ENCODE data around the gene GPR161. TPM values are rescaled to one million over a fixed set of nuclear protein-coding genes. Genes with fewer than 3 reads are reported as not detected.

GPR161 gene
- total RNA-seq, 1 experiment from 2014 or later, result 2.4 TPM

DNA sequence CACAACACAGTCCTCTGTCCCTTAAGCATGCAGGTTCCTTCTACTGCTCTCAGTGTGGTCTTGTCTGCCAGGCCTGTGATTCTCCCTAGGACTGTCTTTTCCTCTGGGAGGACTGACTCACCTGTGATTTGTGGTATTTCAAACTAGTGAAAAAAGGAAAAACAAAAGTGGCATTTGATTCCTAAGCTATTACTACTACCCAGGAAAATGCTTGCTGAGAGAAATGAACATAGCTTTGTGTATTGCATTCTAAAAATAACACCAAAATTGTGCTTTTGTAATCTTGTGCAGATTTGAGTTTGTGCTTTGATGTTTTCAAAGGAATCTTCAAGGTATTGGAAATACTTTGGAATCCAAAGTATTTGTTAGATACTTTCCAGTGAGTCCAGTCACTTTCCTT, 57.0 kb downstream of the GPR161 start:
- BruUV-seq (replicated peaks), result no TSS peak
- ATAC-seq, result no peak
- in situ Hi-C loops (cut with HindIII; ENCODE audit: low pct_unique_long_range_greater_than_20kb, low sequenced_read_pairs), result no loop called here

DNA sequence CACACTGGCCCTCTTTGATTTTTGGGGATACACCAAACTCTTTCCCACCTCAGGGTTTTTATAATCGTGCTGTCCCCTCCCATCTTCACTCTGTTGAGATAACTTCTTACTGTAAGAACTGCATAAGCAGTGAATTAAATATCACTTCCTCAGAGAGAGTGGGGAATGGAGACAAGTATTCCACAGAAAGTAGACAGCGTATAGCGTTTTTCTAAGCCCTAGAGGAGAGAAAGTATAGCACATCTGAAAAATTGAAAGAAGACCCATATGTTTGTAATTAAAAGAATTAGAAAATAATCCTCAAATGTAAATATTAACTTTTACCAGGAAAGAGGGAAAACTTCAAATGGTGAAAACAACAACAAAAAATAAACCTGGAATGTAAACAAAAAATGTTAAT, 67.3 kb downstream of the GPR161 start:
- Histone ChIP-seq H3K27ac (ENCODE audit: low read length) (no peak overlapping the region), H3K36me3 (ENCODE audit: control insufficient read depth, insufficient read depth, low read length) (peaks cover 51% of the 10 kb centered on the region), H3K4me3 (ENCODE audit: low read depth in 2 of 2, low read length in 2 of 2) (no peak overlapping the region), H3K9me3 (ENCODE audit: control insufficient read depth, insufficient read depth, low read depth, low read length) (no peaks in the 10 kb centered on the region), H3K27me3 (ENCODE audit: control insufficient read depth, insufficient read depth, low read length) (no peaks in the 10 kb centered on the region), H3K4me1 (ENCODE audit: control insufficient read depth, insufficient read depth, low read length) (no peaks in the 10 kb centered on the region)
- DNase-seq (ENCODE audit: low read depth, low spot score) (no peak), ATAC-seq (no peak)
- ChIA-PET CTCF (no interaction called here), POLR2A (no interaction called here)
- in situ Hi-C loops (cut with HindIII; ENCODE audit: low pct_unique_long_range_greater_than_20kb, low sequenced_read_pairs) (no loop called here), intact Hi-C loops (cut with micrococcal nuclease; ENCODE audit: unreplicated experiment) (no loop called here)
- TF ChIP-seq TCF7L2 (IDR thresholded peaks at IDR 0.05; ENCODE audit: low read depth, low read length), result no peak
- TF ChIP-seq SIN3A (IDR thresholded peaks at IDR 0.05; ENCODE audit: borderline replicate concordance, insufficient read depth, low read depth, low read length), result no peak
- TF ChIP-seq POLR2AphosphoS5 (IDR thresholded peaks at IDR 0.05; ENCODE audit: low read depth, low read length), result no peak
- TF ChIP-seq, protein P1, sequence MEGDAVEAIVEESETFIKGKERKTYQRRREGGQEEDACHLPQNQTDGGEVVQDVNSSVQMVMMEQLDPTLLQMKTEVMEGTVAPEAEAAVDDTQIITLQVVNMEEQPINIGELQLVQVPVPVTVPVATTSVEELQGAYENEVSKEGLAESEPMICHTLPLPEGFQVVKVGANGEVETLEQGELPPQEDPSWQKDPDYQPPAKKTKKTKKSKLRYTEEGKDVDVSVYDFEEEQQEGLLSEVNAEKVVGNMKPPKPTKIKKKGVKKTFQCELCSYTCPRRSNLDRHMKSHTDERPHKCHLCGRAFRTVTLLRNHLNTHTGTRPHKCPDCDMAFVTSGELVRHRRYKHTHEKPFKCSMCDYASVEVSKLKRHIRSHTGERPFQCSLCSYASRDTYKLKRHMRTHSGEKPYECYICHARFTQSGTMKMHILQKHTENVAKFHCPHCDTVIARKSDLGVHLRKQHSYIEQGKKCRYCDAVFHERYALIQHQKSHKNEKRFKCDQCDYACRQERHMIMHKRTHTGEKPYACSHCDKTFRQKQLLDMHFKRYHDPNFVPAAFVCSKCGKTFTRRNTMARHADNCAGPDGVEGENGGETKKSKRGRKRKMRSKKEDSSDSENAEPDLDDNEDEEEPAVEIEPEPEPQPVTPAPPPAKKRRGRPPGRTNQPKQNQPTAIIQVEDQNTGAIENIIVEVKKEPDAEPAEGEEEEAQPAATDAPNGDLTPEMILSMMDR (IDR thresholded peaks at IDR 0.05), result no peak
- BruUV-seq (replicated peaks), result no TSS peak

More for the DNA sequence above, 57.0 kb downstream of the GPR161 start:
- H3K9me3 ChIP-seq (ENCODE audit: control insufficient read depth, insufficient read depth, low read depth, low read length), result no peaks in the 10 kb centered on the region
- ChIA-PET CTCF (no interaction called here), POLR2A (interaction anchor here (0.6 kb wide), 1 partner anchor 162 kb away, joined by 8 read pairs; no protein-coding TSS in a partner anchor)
- no peak for DNase-seq (ENCODE audit: low read depth, low spot score)
- H3K36me3 ChIP-seq (ENCODE audit: control insufficient read depth, insufficient read depth, low read length), result peaks cover 3% of the 10 kb centered on the region
- H3K27me3 ChIP-seq (ENCODE audit: control insufficient read depth, insufficient read depth, low read length), result no peaks in the 10 kb centered on the region
- TF ChIP-seq TCF7L2 (IDR thresholded peaks at IDR 0.05; ENCODE audit: low read depth, low read length) (no peak), SIN3A (IDR thresholded peaks at IDR 0.05; ENCODE audit: borderline replicate concordance, insufficient read depth, low read depth, low read length) (no peak), POLR2AphosphoS5 (IDR thresholded peaks at IDR 0.05; ENCODE audit: low read depth, low read length) (no peak)
- TF ChIP-seq, protein P2, sequence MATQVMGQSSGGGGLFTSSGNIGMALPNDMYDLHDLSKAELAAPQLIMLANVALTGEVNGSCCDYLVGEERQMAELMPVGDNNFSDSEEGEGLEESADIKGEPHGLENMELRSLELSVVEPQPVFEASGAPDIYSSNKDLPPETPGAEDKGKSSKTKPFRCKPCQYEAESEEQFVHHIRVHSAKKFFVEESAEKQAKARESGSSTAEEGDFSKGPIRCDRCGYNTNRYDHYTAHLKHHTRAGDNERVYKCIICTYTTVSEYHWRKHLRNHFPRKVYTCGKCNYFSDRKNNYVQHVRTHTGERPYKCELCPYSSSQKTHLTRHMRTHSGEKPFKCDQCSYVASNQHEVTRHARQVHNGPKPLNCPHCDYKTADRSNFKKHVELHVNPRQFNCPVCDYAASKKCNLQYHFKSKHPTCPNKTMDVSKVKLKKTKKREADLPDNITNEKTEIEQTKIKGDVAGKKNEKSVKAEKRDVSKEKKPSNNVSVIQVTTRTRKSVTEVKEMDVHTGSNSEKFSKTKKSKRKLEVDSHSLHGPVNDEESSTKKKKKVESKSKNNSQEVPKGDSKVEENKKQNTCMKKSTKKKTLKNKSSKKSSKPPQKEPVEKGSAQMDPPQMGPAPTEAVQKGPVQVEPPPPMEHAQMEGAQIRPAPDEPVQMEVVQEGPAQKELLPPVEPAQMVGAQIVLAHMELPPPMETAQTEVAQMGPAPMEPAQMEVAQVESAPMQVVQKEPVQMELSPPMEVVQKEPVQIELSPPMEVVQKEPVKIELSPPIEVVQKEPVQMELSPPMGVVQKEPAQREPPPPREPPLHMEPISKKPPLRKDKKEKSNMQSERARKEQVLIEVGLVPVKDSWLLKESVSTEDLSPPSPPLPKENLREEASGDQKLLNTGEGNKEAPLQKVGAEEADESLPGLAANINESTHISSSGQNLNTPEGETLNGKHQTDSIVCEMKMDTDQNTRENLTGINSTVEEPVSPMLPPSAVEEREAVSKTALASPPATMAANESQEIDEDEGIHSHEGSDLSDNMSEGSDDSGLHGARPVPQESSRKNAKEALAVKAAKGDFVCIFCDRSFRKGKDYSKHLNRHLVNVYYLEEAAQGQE (IDR thresholded peaks at IDR 0.05; ENCODE audit: insufficient read depth in 1 of 2, low read depth in 2 of 2, low read length in 1 of 2), result no peak
- TF ChIP-seq, protein P1 (IDR thresholded peaks at IDR 0.05), result no peak
- no peaks in the 10 kb centered on the region for H3K4me1 ChIP-seq (ENCODE audit: control insufficient read depth, insufficient read depth, low read length)
- H3K27ac ChIP-seq (ENCODE audit: low read length), result no peak overlapping the region
- no peak overlapping the region for H3K4me3 ChIP-seq (ENCODE audit: low read depth in 2 of 2, low read length in 2 of 2)
- intact Hi-C loops (cut with micrococcal nuclease; ENCODE audit: unreplicated experiment), result no loop called here
